Bronchial epithelial cell (primary cell): ENCODE data around the gene RSPO1. TPM values are rescaled to one million over a fixed set of nuclear protein-coding genes. Genes with fewer than 3 reads are reported as not detected.

Experiments
- DNase-seq: peaks from one replicate; pipeline ENCODE4 v3.0.0-alpha.2; 2010; ENCODE audit warnings: low read depth
- FAIRE-seq: peaks from 2 replicates; lab custom pipeline; 2011; peaks lifted over from hg19 to GRCh38; lab: Jason Lieb, UNC
- H3K27me3 ChIP-seq: 2 replicates; pipeline ENCODE4 v1.5.1; 2011; ENCODE audit warnings: low read length; ENCODE audit not compliant: control insufficient read depth, insufficient read depth
- H3K36me3 ChIP-seq: 2 replicates; pipeline ENCODE4 v1.5.1; 2011; ENCODE audit warnings: low read length; ENCODE audit not compliant: control insufficient read depth, insufficient read depth
- H3K4me3 ChIP-seq: 2 replicates; pipeline ENCODE4 v1.5.1; 2011; ENCODE audit warnings: mild to moderate bottlenecking, low read depth, low read length, control low read depth
- CTCF ChIP-seq: IDR thresholded peaks from 2 replicates; pipeline ENCODE4 v1.5.1; 2011; ENCODE audit warnings: mild to moderate bottlenecking, moderate library complexity, low read length, control low read depth, inconsistent platforms; ENCODE audit not compliant: insufficient read depth, severe bottlenecking
- total RNA-seq: library from RNA; depleted of rRNA; stranded (reverse); fragments of >200 nt; gene quantifications from 2 replicates; pipeline ENCODE4 v1.2.1, GENCODE V29; 2014

The RSPO1 gene
- total RNA-seq, 1 donor from 2014 or later = not detected

- DNase-seq (peak; percentile 27), FAIRE-seq (peak; percentile 40)
- Histone ChIP-seq H3K4me3 (no peak overlapping the region), H3K36me3 (no peaks in the 10 kb centered on the region), H3K27me3 (no peaks in the 10 kb centered on the region)
- peak; percentile 76 for TF ChIP-seq CTCF
Measured at GRCh38 chr1:37602750-37603694, 31.7 kb downstream of the RSPO1 start.

GRCh38 chr1:37601441-37601840, 33.3 kb downstream of the RSPO1 start:
- Histone ChIP-seq H3K27me3 (no peaks in the 10 kb centered on the region), H3K36me3 (no peaks in the 10 kb centered on the region), H3K4me3 (no peak overlapping the region)
- DNase-seq (no peak), FAIRE-seq (no peak)
- TF ChIP-seq CTCF = no peak

GRCh38 chr1:37599940-37600339, 34.8 kb downstream of the RSPO1 start:
- FAIRE-seq (no peak), DNase-seq (no peak)
- no peak for TF ChIP-seq CTCF
- no peaks in the 10 kb centered on the region for H3K36me3 ChIP-seq
- H3K4me3 ChIP-seq = no peak overlapping the region
- H3K27me3 ChIP-seq = no peaks in the 10 kb centered on the region

- TF ChIP-seq CTCF = no peak
- H3K27me3 ChIP-seq = no peaks in the 10 kb centered on the region
- H3K36me3 ChIP-seq = peaks cover 5% of the 10 kb centered on the region
- FAIRE-seq = no peak
- DNase-seq = no peak
- peak overlapping the region; percentile 63 for H3K4me3 ChIP-seq
Measured at GRCh38 chr1:37596182-37596667, 38.5 kb downstream of the RSPO1 start.

GRCh38 chr1:37595440-37596181, 39.1 kb downstream of the RSPO1 start, which contains the start of gene GNL2:
TSS of gene GNL2 (minus strand) at chr1:37595937. CDS start at chr1:37595822, 115 bp downstream.
- DNase-seq (peak; percentile 92), FAIRE-seq (no peak)
- H3K4me3 ChIP-seq = peak within 1 kb of the TSS; percentile 63
- TF ChIP-seq CTCF = no peak
- no peaks in the 10 kb centered on the region for H3K27me3 ChIP-seq
- peaks cover 7% of the 10 kb centered on the region for H3K36me3 ChIP-seq
